ENCODE results near the gene ITGA6.

Gene ITGA6

DNA sequence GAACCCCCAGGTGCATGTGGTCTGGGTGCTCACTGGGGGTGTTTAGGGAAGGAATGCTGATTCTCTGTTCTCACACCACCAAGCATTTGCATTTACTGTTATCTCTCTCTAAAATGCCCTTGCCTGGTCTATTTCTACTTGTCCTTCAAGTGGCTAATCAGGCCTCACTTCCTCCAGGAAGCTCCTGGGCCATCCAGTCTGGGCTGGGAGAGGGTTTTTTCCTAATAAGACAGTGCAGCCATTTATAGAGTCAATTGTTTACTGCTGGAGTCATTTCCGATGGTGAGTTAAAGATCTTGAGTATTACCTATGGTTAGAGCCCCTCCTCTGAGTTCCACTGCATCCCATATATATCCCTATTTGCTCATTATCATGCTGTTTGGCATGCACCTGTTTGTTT, 25.2 kb upstream of the ITGA6 start:
- Histone ChIP-seq H3K4me3 (ENCODE audit: low read depth, low read length) (no peak overlapping the region), H3K36me3 (ENCODE audit: insufficient read depth, low read length) (no peaks in the 10 kb centered on the region), H2AFZ (ENCODE audit: low read length, unreplicated experiment) (no peak overlapping the region), H3K4me1 (ENCODE audit: control insufficient read depth, insufficient read depth, low read length, unreplicated experiment) (peaks cover 5% of the 10 kb centered on the region), H3K27ac (ENCODE audit: low read depth, low read length) (no peak overlapping the region), H3K79me2 (ENCODE audit: control insufficient read depth, insufficient read depth, low read length, unreplicated experiment) (no peaks in the 10 kb centered on the region), H3K27me3 (ENCODE audit: insufficient read depth, low read length) (peaks cover 2% of the 10 kb centered on the region; the same call in 1 of the 2 replicates)

DNA sequence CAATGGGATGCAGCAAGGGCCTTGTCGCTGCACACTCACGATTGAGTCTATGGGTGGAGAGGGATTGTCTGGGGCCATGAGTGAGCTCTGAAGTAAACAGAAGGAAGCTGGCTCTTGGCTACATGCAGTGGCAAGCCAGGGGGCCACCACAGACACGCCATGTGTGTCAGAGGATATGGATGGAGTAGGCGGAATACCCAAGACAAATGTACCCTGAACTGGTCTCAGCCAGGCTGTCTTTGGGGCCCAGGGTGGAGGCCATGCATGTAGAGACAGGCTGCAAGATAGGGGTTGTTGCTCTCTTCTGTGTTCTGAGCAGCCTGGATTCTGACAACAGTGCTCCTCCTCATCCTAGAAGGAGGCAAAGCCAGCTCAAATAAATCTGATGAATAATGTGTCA, 24.0 kb upstream of the ITGA6 start:
- Histone ChIP-seq H3K36me3 (ENCODE audit: insufficient read depth, low read length) (no peaks in the 10 kb centered on the region), H3K27ac (ENCODE audit: low read depth, low read length) (no peak overlapping the region), H3K4me3 (ENCODE audit: low read depth, low read length) (no peak overlapping the region), H2AFZ (ENCODE audit: low read length, unreplicated experiment) (no peak overlapping the region), H3K27me3 (ENCODE audit: insufficient read depth, low read length) (no peaks in the 10 kb centered on the region), H3K4me1 (ENCODE audit: control insufficient read depth, insufficient read depth, low read length, unreplicated experiment) (peaks cover 5% of the 10 kb centered on the region), H3K79me2 (ENCODE audit: control insufficient read depth, insufficient read depth, low read length, unreplicated experiment) (no peaks in the 10 kb centered on the region)

DNA sequence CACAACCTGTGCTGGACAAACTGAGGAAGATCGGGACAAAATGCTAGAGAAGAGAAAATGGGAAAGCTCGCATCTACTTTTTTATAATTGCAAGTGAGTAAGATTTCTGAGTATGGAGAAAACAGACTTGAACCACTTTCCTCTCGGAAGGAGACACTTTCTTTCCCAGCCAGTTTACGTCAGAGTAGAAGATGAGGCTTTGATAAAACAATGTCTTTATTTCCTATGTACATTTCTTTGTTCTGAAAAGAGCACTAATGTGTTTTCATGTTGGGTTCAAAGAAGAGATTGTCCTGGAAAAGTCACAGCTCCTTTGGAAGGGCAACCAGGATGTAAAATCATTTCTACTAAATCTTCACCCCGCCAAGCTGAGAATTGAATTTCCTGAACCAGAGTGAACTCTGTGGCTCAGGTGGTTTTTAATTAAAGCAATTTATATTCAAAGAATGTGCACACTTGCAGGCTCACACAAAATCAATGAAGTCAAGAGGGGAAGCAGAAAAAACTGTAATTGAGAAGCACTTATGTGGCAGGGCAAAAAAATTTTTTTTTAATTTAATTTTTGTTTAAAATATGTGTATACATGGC, 23.4 kb upstream of the ITGA6 start:
- Histone ChIP-seq H2AFZ (ENCODE audit: low read length, unreplicated experiment) (no peak overlapping the region), H3K27ac (ENCODE audit: low read depth, low read length) (no peak overlapping the region), H3K27me3 (ENCODE audit: insufficient read depth, low read length) (no peaks in the 10 kb centered on the region), H3K4me3 (ENCODE audit: low read depth, low read length) (no peak overlapping the region), H3K79me2 (ENCODE audit: control insufficient read depth, insufficient read depth, low read length, unreplicated experiment) (no peaks in the 10 kb centered on the region), H3K36me3 (ENCODE audit: insufficient read depth, low read length) (no peaks in the 10 kb centered on the region), H3K4me1 (ENCODE audit: control insufficient read depth, insufficient read depth, low read length, unreplicated experiment) (peaks cover 5% of the 10 kb centered on the region)

DNA sequence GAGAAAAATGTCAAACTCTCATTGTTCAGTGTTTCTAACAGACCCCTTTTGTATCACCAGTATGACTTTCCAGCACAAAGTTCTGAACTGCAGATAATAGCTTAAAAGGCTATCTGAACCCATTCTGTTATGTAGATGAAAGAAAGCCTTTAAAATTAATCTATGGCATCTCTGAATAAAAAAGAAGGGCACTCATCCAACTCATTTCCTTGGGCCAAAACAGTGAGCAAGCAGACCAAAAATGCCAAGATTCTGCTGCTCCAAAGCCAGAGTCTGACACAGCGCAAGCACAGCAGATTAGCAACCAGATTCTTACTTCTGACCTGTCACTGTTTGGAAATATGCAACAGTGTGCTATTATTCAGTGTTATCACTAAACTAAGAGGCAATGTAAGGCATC, 22.6 kb upstream of the ITGA6 start:
- Histone ChIP-seq H3K4me3 (ENCODE audit: low read depth, low read length) (no peak overlapping the region), H3K79me2 (ENCODE audit: control insufficient read depth, insufficient read depth, low read length, unreplicated experiment) (no peaks in the 10 kb centered on the region)

DNA sequence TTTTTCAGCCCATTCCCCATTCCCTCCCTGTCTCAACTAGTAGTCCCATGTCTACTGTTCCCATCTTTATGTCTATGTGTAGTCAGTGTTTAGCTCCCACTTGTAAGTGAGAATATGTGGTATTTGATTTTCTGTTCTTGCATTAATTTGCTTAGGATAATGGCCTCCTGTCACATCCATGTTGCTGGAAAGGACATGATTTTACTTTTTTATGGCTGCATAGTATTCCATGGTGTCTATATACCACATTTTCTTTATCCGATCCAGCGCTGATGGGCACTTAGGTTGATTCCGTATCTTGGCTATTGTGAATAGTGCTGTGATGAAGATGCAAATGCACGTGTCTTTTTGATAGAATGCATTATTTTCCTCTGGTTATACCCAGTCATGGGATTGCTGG, 21.7 kb upstream of the ITGA6 start:
- H3K36me3 ChIP-seq (ENCODE audit: insufficient read depth, low read length) = no peaks in the 10 kb centered on the region
- H3K79me2 ChIP-seq (ENCODE audit: control insufficient read depth, insufficient read depth, low read length, unreplicated experiment) = no peaks in the 10 kb centered on the region
- H3K4me3 ChIP-seq (ENCODE audit: low read depth, low read length) = no peak overlapping the region
- H2AFZ ChIP-seq (ENCODE audit: low read length, unreplicated experiment) = no peak overlapping the region
- no peak overlapping the region for H3K27ac ChIP-seq (ENCODE audit: low read depth, low read length)
- H3K4me1 ChIP-seq (ENCODE audit: control insufficient read depth, insufficient read depth, low read length, unreplicated experiment) = peaks cover 5% of the 10 kb centered on the region
- H3K27me3 ChIP-seq (ENCODE audit: insufficient read depth, low read length) = no peaks in the 10 kb centered on the region

More for the DNA sequence above, 22.6 kb upstream of the ITGA6 start:
- Histone ChIP-seq H3K36me3 (ENCODE audit: insufficient read depth, low read length) (no peaks in the 10 kb centered on the region), H3K27me3 (ENCODE audit: insufficient read depth, low read length) (no peaks in the 10 kb centered on the region), H3K27ac (ENCODE audit: low read depth, low read length) (no peak overlapping the region), H3K4me1 (ENCODE audit: control insufficient read depth, insufficient read depth, low read length, unreplicated experiment) (peaks cover 5% of the 10 kb centered on the region), H2AFZ (ENCODE audit: low read length, unreplicated experiment) (no peak overlapping the region)

DNA sequence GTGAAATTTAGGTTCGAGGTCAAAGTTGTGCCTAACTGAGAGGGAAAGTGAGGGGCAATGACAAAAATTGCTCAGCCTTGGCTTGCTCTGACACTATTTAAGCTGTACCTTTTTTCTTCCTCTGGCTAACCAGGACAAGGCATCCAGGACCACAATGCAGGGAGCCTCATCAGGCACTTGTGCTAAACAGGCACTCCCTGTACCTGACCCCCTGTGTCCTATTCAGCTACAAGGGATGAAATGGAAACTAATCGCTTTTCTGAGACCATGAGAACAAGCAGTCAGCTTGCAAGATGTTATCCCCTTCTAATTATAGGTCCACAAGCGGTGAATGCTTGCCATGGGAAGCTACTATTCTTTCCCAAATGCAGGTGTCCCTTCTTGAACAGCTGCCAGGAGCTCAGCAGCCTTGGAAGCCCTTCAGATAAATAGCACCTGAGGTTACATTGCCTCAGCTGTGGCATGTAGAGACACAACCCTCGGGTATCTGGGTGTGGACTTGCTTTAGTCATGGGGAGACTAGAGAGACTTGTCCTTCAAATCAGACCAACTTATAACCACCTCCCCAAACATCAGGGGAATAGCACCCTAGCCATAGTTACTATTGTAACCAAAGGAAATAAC, 19.1 kb upstream of the ITGA6 start:
- peaks cover 5% of the 10 kb centered on the region for H3K4me1 ChIP-seq (ENCODE audit: control insufficient read depth, insufficient read depth, low read length, unreplicated experiment)
- no peak overlapping the region for H3K4me3 ChIP-seq (ENCODE audit: low read depth, low read length)
- no peak overlapping the region for H2AFZ ChIP-seq (ENCODE audit: low read length, unreplicated experiment)
- no peaks in the 10 kb centered on the region for H3K36me3 ChIP-seq (ENCODE audit: insufficient read depth, low read length)
- no peak overlapping the region for H3K27ac ChIP-seq (ENCODE audit: low read depth, low read length)
- no peaks in the 10 kb centered on the region for H3K79me2 ChIP-seq (ENCODE audit: control insufficient read depth, insufficient read depth, low read length, unreplicated experiment)
- H3K27me3 ChIP-seq (ENCODE audit: insufficient read depth, low read length) = no peaks in the 10 kb centered on the region

DNA sequence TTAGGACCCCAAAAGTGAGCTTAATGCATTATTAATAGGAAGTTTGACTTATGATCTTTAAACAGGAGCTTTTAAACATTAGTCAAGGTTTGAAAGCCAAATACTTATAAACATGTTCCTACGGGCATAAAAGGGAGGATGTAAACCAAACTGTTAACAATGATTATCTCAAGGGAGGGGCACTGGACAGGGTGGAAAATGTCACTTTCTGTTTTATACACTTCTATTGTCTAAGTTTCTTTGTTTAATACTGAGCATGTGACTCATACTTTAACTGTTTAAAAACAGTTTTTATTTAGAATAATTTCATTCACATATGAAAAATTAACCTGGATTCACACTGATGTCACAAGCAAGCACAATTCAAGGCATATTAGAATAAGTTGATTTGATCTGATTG, 18.3 kb upstream of the ITGA6 start:
- Histone ChIP-seq H3K27ac (ENCODE audit: low read depth, low read length) (no peak overlapping the region), H3K4me1 (ENCODE audit: control insufficient read depth, insufficient read depth, low read length, unreplicated experiment) (peaks cover 5% of the 10 kb centered on the region), H3K36me3 (ENCODE audit: insufficient read depth, low read length) (no peaks in the 10 kb centered on the region), H3K79me2 (ENCODE audit: control insufficient read depth, insufficient read depth, low read length, unreplicated experiment) (no peaks in the 10 kb centered on the region), H2AFZ (ENCODE audit: low read length, unreplicated experiment) (no peak overlapping the region), H3K27me3 (ENCODE audit: insufficient read depth, low read length) (no peaks in the 10 kb centered on the region), H3K4me3 (ENCODE audit: low read depth, low read length) (no peak overlapping the region)

DNA sequence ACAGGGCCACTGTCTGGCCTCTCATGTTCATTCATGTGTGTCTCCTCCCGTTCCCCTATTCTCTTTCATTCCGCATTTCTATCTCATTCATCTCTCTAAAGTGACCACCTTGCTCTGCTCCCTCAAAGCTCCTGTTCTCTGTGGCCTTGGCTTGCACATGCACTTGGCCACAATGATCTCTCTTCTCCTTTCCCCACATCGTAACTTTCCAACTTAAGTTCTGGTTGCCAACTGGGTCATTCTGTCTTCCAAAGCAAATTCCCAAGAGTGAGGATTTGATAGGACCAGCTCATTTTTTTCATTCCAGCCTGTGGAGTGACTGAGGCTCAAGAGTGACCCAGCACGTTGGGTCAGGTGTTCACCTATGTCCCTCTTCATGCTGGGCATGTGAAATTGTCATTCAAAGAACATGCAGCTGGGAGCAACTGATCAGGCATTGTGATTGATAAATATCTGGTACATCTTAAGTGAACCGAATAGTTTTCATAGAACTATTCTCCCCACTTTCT, 14.3 kb upstream of the ITGA6 start:
- no peak overlapping the region for H2AFZ ChIP-seq (ENCODE audit: low read length, unreplicated experiment)
- H3K4me3 ChIP-seq (ENCODE audit: low read depth, low read length) = no peak overlapping the region
- no peaks in the 10 kb centered on the region for H3K4me1 ChIP-seq (ENCODE audit: control insufficient read depth, insufficient read depth, low read length, unreplicated experiment)
- H3K27ac ChIP-seq (ENCODE audit: low read depth, low read length) = no peak overlapping the region
- no peaks in the 10 kb centered on the region for H3K36me3 ChIP-seq (ENCODE audit: insufficient read depth, low read length)
- no peaks in the 10 kb centered on the region for H3K27me3 ChIP-seq (ENCODE audit: insufficient read depth, low read length)
- no peaks in the 10 kb centered on the region for H3K79me2 ChIP-seq (ENCODE audit: control insufficient read depth, insufficient read depth, low read length, unreplicated experiment)

DNA sequence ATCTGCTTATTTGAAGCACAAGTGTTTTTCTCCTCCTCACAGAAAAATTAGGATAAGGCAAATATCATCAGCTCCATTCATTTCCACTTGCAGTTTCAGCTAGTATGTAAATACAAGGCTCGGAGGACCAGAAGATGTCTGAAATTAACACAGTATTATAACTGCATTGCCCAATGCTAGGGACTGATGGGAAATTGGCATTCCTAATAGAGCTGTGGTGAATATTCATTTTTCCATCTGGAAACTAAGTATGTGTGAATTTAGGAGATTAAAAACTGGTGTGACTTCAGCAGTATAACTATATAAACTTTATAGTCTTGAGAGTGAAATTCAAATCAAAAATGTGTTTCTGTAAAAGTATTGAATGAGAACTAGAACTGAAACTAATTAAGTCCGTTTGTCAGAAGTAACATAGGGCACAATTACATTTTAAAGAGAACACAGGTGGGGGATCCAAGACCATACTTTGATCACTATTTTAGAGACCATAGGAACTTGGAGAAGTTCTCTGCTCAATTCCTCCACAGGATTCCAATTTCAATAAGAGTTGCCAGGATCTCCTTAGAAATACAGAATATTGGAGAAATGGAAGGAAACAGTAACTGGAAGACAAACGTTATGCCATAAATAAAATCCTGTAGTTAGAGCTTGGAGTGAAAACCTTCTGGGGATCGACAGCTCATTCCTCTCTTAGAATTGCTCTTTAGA, 12.1 kb upstream of the ITGA6 start:
- H3K27me3 ChIP-seq (ENCODE audit: insufficient read depth, low read length) = peaks cover 4% of the 10 kb centered on the region; the same call in 1 of the 2 replicates
- H3K4me1 ChIP-seq (ENCODE audit: control insufficient read depth, insufficient read depth, low read length, unreplicated experiment) = no peaks in the 10 kb centered on the region
- H3K27ac ChIP-seq (ENCODE audit: low read depth, low read length) = no peak overlapping the region
- no peak overlapping the region for H2AFZ ChIP-seq (ENCODE audit: low read length, unreplicated experiment)
- no peaks in the 10 kb centered on the region for H3K79me2 ChIP-seq (ENCODE audit: control insufficient read depth, insufficient read depth, low read length, unreplicated experiment)
- H3K4me3 ChIP-seq (ENCODE audit: low read depth, low read length) = no peak overlapping the region
- H3K36me3 ChIP-seq (ENCODE audit: insufficient read depth, low read length) = no peaks in the 10 kb centered on the region

DNA sequence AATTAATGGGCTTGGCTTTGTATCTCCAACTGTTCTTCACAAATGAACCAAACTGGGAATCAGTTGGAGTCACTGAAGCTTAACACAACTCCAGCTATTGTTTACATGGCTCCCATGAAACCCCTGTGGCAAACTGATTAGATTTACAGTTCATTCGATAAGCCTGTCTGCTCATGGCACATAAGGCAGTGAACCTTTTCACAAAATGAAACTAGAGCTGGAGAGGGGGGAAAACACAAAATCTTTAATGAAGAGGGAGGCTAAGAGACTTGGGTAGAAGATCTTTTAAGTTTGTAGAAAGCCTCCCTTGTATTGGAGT, 11.6 kb upstream of the ITGA6 start:
- no peaks in the 10 kb centered on the region for H3K4me1 ChIP-seq (ENCODE audit: control insufficient read depth, insufficient read depth, low read length, unreplicated experiment)

More for the DNA sequence above, 11.6 kb upstream of the ITGA6 start:
- Histone ChIP-seq H3K36me3 (ENCODE audit: insufficient read depth, low read length) (no peaks in the 10 kb centered on the region), H3K27me3 (ENCODE audit: insufficient read depth, low read length) (peaks cover 9% of the 10 kb centered on the region; the same call in 1 of the 2 replicates), H3K79me2 (ENCODE audit: control insufficient read depth, insufficient read depth, low read length, unreplicated experiment) (no peaks in the 10 kb centered on the region), H3K27ac (ENCODE audit: low read depth, low read length) (no peak overlapping the region), H2AFZ (ENCODE audit: low read length, unreplicated experiment) (no peak overlapping the region), H3K4me3 (ENCODE audit: low read depth, low read length) (no peak overlapping the region)

Data from ACC112 (cell line).